Spleen (tissue), 13 donors: ENCODE measurements around the gene VTI1B. TPM values are rescaled to one million over a fixed set of nuclear protein-coding genes. Genes with fewer than 3 reads are reported as not detected.
"Not testable (repeated sequence)": the region's sequence is repeated elsewhere in the genome, so short reads cannot be mapped to it uniquely, and the experiment has no call there.

Experiments
- DNase-seq: peaks from one replicate; pipeline ENCODE4 v3.0.0-alpha.2; 2020
- H3K27ac ChIP-seq, 8 donors: fragments of 200-600 bp; sonication (generic) in 7 of 8; 1 replicate in 4 of 8; 2 replicates in 4 of 8; pipeline versions ENCODE4 v1.5.0 to v1.8.0; 2016 to 2021; ENCODE audit warnings: inconsistent platforms in 4 of 8, mild to moderate bottlenecking in 4 of 8, moderate library complexity in 1 of 8
- H3K27me3 ChIP-seq, 7 donors: fragments of 200-600 bp; sonication (generic) in 6 of 7; replicated peaks in 1 of 7; 1 replicate in 4 of 7; 2 replicates in 3 of 7; pipeline versions ENCODE4 v1.5.0 to v1.8.0; 2016 to 2021; ENCODE audit warnings: inconsistent platforms in 3 of 7, mild to moderate bottlenecking in 1 of 7
- H3K36me3 ChIP-seq, 6 donors: fragments of 200-600 bp; sonication (generic) in 5 of 6; 1 replicate in 4 of 6; 2 replicates in 2 of 6; pipeline versions ENCODE4 v1.5.0 to v1.8.0; 2016 to 2021; ENCODE audit warnings: inconsistent platforms in 2 of 6
- H3K4me1 ChIP-seq, 6 donors: fragments of 200-600 bp; sonication (generic) in 5 of 6; 1 replicate in 3 of 6; 2 replicates in 3 of 6; pipeline versions ENCODE4 v1.5.0 to v1.8.0; 2016 to 2021; ENCODE audit warnings: inconsistent platforms in 3 of 6
- H3K4me3 ChIP-seq, 8 donors: fragments of 200-600 bp; sonication (generic) in 7 of 8; 1 replicate in 4 of 8; 2 replicates in 4 of 8; pipeline versions ENCODE4 v1.5.0 to v1.8.0; 2016 to 2021; ENCODE audit warnings: inconsistent platforms in 4 of 8, mild to moderate bottlenecking in 4 of 8, moderate library complexity in 2 of 8
- H3K9me3 ChIP-seq, 8 donors: fragments of 200-600 bp; sonication (generic) in 7 of 8; 1 replicate in 4 of 8; 2 replicates in 4 of 8; pipeline versions ENCODE4 v1.5.0 to v1.8.0; 2016 to 2021; ENCODE audit warnings: inconsistent platforms in 4 of 8
- CTCF ChIP-seq, 11 experiments: fragments of 200-600 bp in 7 of 11; fragments of 450-650 bp in 4 of 11; sonication (generic) in 4 of 11; IDR thresholded peaks in 8 of 11; conservative IDR thresholded peaks in 3 of 11; 1 replicate in 7 of 11; 2 replicates in 4 of 11; pipeline versions ENCODE4 v1.4.0 to v1.8.0; 2016 to 2021; ENCODE audit warnings: antibody characterized with exemption in 11 of 11, inconsistent platforms in 4 of 11, mild to moderate bottlenecking in 1 of 11
- POLR2A ChIP-seq, 3 donors: fragments of 450-650 bp; IDR thresholded peaks; one replicate each; pipeline ENCODE4 v1.5.1; 2017; ENCODE audit warnings: antibody characterized with exemption in 3 of 3, mild to moderate bottlenecking in 1 of 3
- POLR2AphosphoS5 ChIP-seq, 3 donors: sonication (generic); formaldehyde crosslinking; IDR thresholded peaks; one replicate each; pipeline ENCODE4 v1.5.1; 2017; ENCODE audit warnings: antibody characterized with exemption in 3 of 3
- WGBS, 5 donors: extraction: QIAGEN DNeasy Blood & Tissue Kit in 3 of 5; methylation state at CpG; one replicate each; pipeline versions ENCODE4 v1.1.5 to v1.1.7; 2013 to 2018; 5-methylcytosine and 5-hydroxymethylcytosine counted together
- intact Hi-C: fragments of 100-400 bp; cut with DNase I; formaldehyde crosslinking; loops from one replicate; pipeline ENCODE4 v1.15.0; 2023; ENCODE audit warnings: low total_unique reads
- long read RNA-seq, 2 donors: transcript quantifications; one replicate each; lab custom pipeline, GENCODE V29; 2026
- polyA plus RNA-seq, 3 donors: library from polyadenylated mRNA; stranded (reverse); fragments of 200-250 nt; gene quantifications; one replicate each; pipeline ENCODE4 v1.2.1, GENCODE V29; 2013
- total RNA-seq, 7 donors: library from RNA; depleted of rRNA in 3 of 7; stranded (reverse); fragments of >200 nt in 3 of 7; fragmentation: NEBNext Ultra II Directional in 4 of 7; extraction: Animal tissue kit (Norgen Biotek cat#: 25700) in 4 of 7; gene quantifications; one replicate each; pipeline versions ENCODE4 v1.1.0 to v1.2.1, GENCODE V29; 2016 to 2021
- donor health status: healthy with polysubstance abuse.
- donor health status: DM: no; HTN: no; CAD: no; lungs with moderate emphysema.
- donor health status: DM: no; HTN: no; CAD: no.
- donor health status: Bipolar disorder and iron deficiency.
- donor health status: healthy.
- donor health status: DM: no; HTN: no; CAD: no.
- donor health status: DM: yes; HTN: yes; CAD: no.

The VTI1B gene
- total RNA-seq (10 to 100 TPM; 61.5 to 84.1 (median 67.3) TPM), polyA plus RNA-seq (10 to 100 TPM; 42.1 to 58.9 (median 56.6) TPM)
- long read RNA-seq, donor 1, full-length matches to known transcripts, result 28 of 67 reads
- long read RNA-seq, donor 1, partial matches to known transcripts, result 39 of 67 reads
- long read RNA-seq, donor 1, other reads (novel, unspliced or antisense), result 0 of 67 reads
- long read RNA-seq, donor 2, full-length matches to known transcripts, result 28 of 49 reads
- long read RNA-seq, donor 2, partial matches to known transcripts, result 21 of 49 reads
- long read RNA-seq, donor 2, other reads (novel, unspliced or antisense), result 0 of 49 reads

GRCh38 chr14:67674480-67675218, at the start of gene VTI1B:
Gene VTI1B (minus strand): TSS chr14:67674632. CDS start chr14:67674489, 143 bp downstream.
- intact Hi-C loops, result no loop called here
- no peaks in the 10 kb centered on the region for H3K27me3 ChIP-seq
- H3K27ac ChIP-seq, result peak within 1 kb of the TSS; percentile 94 to 100 (median 98)
- peak; percentile 96 for DNase-seq
- H3K36me3 ChIP-seq, result peaks cover 0 to 24% (median 7%) of the 10 kb centered on the region in 6 donors
- H3K4me3 ChIP-seq, result peak within 1 kb of the TSS; percentile 74 to 99 (median 96)
- 0 to 1% (median 0%) methylated on average over 11 to 87 of the region's 87 CpGs for WGBS, 5 donors
- peaks cover 16 to 56% (median 43%) of the 10 kb centered on the region in 6 donors for H3K4me1 ChIP-seq
- H3K9me3 ChIP-seq, result no peaks in the 10 kb centered on the region
- TF ChIP-seq POLR2AphosphoS5 (IDR thresholded peaks at IDR 0.05) (peak; percentile 88 to 94 (median 89)), POLR2A (IDR thresholded peaks at IDR 0.05) (peak in 1 of 3 donors; percentile 58), CTCF (IDR thresholded peaks at IDR 0.05 in 8 of 11, conservative IDR thresholded peaks at IDR 0.05 in 3 of 11) (no peak)

GRCh38 chr14:67722293-67722692, 47.9 kb upstream of the VTI1B start:
- DNase-seq, result no peak
- no peak for TF ChIP-seq POLR2AphosphoS5 (IDR thresholded peaks at IDR 0.05)
- no peak for TF ChIP-seq POLR2A (IDR thresholded peaks at IDR 0.05)
- no peak for TF ChIP-seq CTCF (IDR thresholded peaks at IDR 0.05 in 8 of 11, conservative IDR thresholded peaks at IDR 0.05 in 3 of 11)
- Histone ChIP-seq H3K4me3 (no peak overlapping the region), H3K4me1 (peaks cover 0 to 11% (median 2%) of the 10 kb centered on the region in 6 donors), H3K9me3 (no peaks in the 10 kb centered on the region), H3K27me3 (peaks cover 0 to 51% (median 0%) of the 10 kb centered on the region in 7 donors), H3K36me3 (no peaks in the 10 kb centered on the region), H3K27ac (no peak overlapping the region)
- intact Hi-C loops, result no loop called here
- WGBS, 5 donors, result 10 to 29% (median 19%) methylated on average over 3 of the region's 3 CpGs

- 64 to 74% (median 68%) methylated on average over 5 of the region's 5 CpGs for WGBS, 5 donors
- Histone ChIP-seq H3K36me3 (no peaks in the 10 kb centered on the region), H3K4me1 (peaks cover 0 to 11% (median 2%) of the 10 kb centered on the region in 6 donors), H3K27ac (no peak overlapping the region), H3K9me3 (no peaks in the 10 kb centered on the region), H3K27me3 (peaks cover 0 to 51% (median 0%) of the 10 kb centered on the region in 7 donors), H3K4me3 (no peak overlapping the region)
- intact Hi-C loops, result no loop called here
- no peak for DNase-seq
- no peak for TF ChIP-seq POLR2AphosphoS5 (IDR thresholded peaks at IDR 0.05)
Measured at GRCh38 chr14:67721875-67722274, 47.4 kb upstream of the VTI1B start.

GRCh38 chr14:67719866-67720265, 45.4 kb upstream of the VTI1B start:
- H3K27ac ChIP-seq, result no peak overlapping the region
- WGBS, 5 donors, result 33 to 72% (median 43%) methylated on average over 2 of the region's 2 CpGs
- H3K4me1 ChIP-seq, result peaks cover 0 to 11% (median 2%) of the 10 kb centered on the region in 6 donors
- DNase-seq, result no peak
- TF ChIP-seq CTCF (IDR thresholded peaks at IDR 0.05 in 8 of 11, conservative IDR thresholded peaks at IDR 0.05 in 3 of 11), result no peak
- no peak for TF ChIP-seq POLR2A (IDR thresholded peaks at IDR 0.05)
- no peak for TF ChIP-seq POLR2AphosphoS5 (IDR thresholded peaks at IDR 0.05)
- H3K36me3 ChIP-seq, result no peaks in the 10 kb centered on the region
- no peaks in the 10 kb centered on the region for H3K9me3 ChIP-seq
- H3K4me3 ChIP-seq, result no peak overlapping the region
- intact Hi-C loops, result no loop called here
- H3K27me3 ChIP-seq, result peaks cover 0 to 37% (median 0%) of the 10 kb centered on the region in 7 donors

- DNase-seq, intact Hi-C loops, H3K27ac ChIP-seq, H3K36me3 ChIP-seq, H3K4me3 ChIP-seq, H3K9me3 ChIP-seq: not testable (repeated sequence)
- peaks cover 0 to 33% (median 0%) of the 10 kb centered on the region in 7 donors for H3K27me3 ChIP-seq
- WGBS, 5 donors, result 86 to 94% (median 90%) methylated on average over 3 of the region's 3 CpGs
- peaks cover 0 to 11% (median 2%) of the 10 kb centered on the region in 6 donors for H3K4me1 ChIP-seq
Measured at GRCh38 chr14:67719385-67719784, 45.0 kb upstream of the VTI1B start.
